Measurements from ENCODE around the gene DOK5.

DOK5 gene

GRCh38 chr20:54515793-54516628 lies 40.6 kb downstream of the DOK5 start:
- no peak for DNase-seq

- no peak for DNase-seq
Measured at GRCh38 chr20:54517241-54517975, 42.0 kb downstream of the DOK5 start.

- DNase-seq, result no peak
Measured at GRCh38 chr20:54524849-54525248, 49.5 kb downstream of the DOK5 start.

GRCh38 chr20:54525916-54526590 lies 50.7 kb downstream of the DOK5 start:
- DNase-seq, result no peak

GRCh38 chr20:54526801-54527200 lies 51.4 kb downstream of the DOK5 start:
- no peak for DNase-seq

- DNase-seq, result no peak
Measured at GRCh38 chr20:54532573-54532972, 57.2 kb downstream of the DOK5 start.

GRCh38 chr20:54534101-54534500 lies 58.7 kb downstream of the DOK5 start:
- no peak for DNase-seq

- DNase-seq, result no peak
Measured at GRCh38 chr20:54535033-54535432, 59.6 kb downstream of the DOK5 start.

- DNase-seq, result no peak
Measured at GRCh38 chr20:54535746-54536145, 60.4 kb downstream of the DOK5 start.

GRCh38 chr20:54539521-54540046 lies 64.2 kb downstream of the DOK5 start:
- DNase-seq, result no peak

GRCh38 chr20:54543369-54543768 lies 68.0 kb downstream of the DOK5 start:
- DNase-seq, result no peak

- no peak for DNase-seq
Measured at GRCh38 chr20:54545676-54546358, 70.4 kb downstream of the DOK5 start.

- no peak for DNase-seq
Measured at GRCh38 chr20:54548849-54549248, 73.5 kb downstream of the DOK5 start.

- DNase-seq, result no peak
Measured at GRCh38 chr20:54549658-54550326, 74.4 kb downstream of the DOK5 start.

GRCh38 chr20:54550776-54551396 lies 75.5 kb downstream of the DOK5 start:
- DNase-seq, result no peak

- no peak for DNase-seq
Measured at GRCh38 chr20:54554006-54554405, 78.6 kb downstream of the DOK5 start.

- DNase-seq, result no peak
Measured at GRCh38 chr20:54555150-54555549, 79.8 kb downstream of the DOK5 start.

- DNase-seq, result no peak
Measured at GRCh38 chr20:54556406-54556805, 81.0 kb downstream of the DOK5 start.

- no peak for DNase-seq
Measured at GRCh38 chr20:54557806-54558590, 82.6 kb downstream of the DOK5 start.

- no peak for DNase-seq
Measured at GRCh38 chr20:54559890-54560289, 84.5 kb downstream of the DOK5 start.

GRCh38 chr20:54560357-54560756 lies 85.0 kb downstream of the DOK5 start:
- no peak for DNase-seq

Data from CD4-positive, alpha-beta T cell treated with Interleukin-17A for 1 hour (primary cell).